OCI-LY7 (cell line): ENCODE results near the gene TMEM182.

Experiments used
- CTCF ChIP-seq: fragments of 200-600 bp; sonication (generic); conservative IDR thresholded peaks from 2 replicates; pipeline ENCODE4 v1.5.1; 2014; ENCODE audit warnings: mild to moderate bottlenecking, antibody characterized with exemption, low read length, moderate library complexity, mixed read lengths
- EZH2phosphoT487 ChIP-seq: fragments of 200-600 bp; sonication (generic); IDR thresholded peaks from 2 replicates; pipeline ENCODE4 v1.6.1; 2018; ENCODE audit warnings: low read depth, borderline replicate concordance, mild to moderate bottlenecking, mixed run types, antibody characterized with exemption, low read length, moderate library complexity, mixed read lengths

- no peak for TF ChIP-seq CTCF
- TF ChIP-seq EZH2phosphoT487, result no peak
These were observed 25.8 kb upstream of the TMEM182 start for GRCh38 chr2:102736110-102736409.
